ENCODE results near the gene SMURF2. TPM values are rescaled to one million over a fixed set of nuclear protein-coding genes. Genes with fewer than 3 reads are reported as not detected.
A peak's percentile ranks its signal among the peaks of the same experiment; 100 is the strongest.
"Not testable (repeated sequence)": the region's sequence is repeated elsewhere in the genome, so short reads cannot be mapped to it uniquely, and the experiment has no call there.

Gene SMURF2
- total and polyA plus RNA-seq, 7 experiments from 2014 or later: 8.8 to 35.7 (median 30.9) TPM

GRCh38 chr17:64617125-64617780 lies 44.9 kb downstream of the SMURF2 start:
- Mint-ChIP-seq H3K4me1 (peaks cover 7 to 52% (median 44%) of the 10 kb centered on the region in 7 donors), H3K27me3 (no peaks in the 10 kb centered on the region), H3K4me3 (no peak overlapping the region), H3K9me3 (no peaks in the 10 kb centered on the region), H3K36me3 (peaks cover 0 to 3% (median 0%) of the 10 kb centered on the region in 5 donors), H3K27ac (peak overlapping the region in 2 of 9 donors; percentile 37 to 68)
- CTCF ChIA-PET: no interaction called here
- Histone ChIP-seq H3K36me3 (ENCODE audit: control insufficient read depth in 2 of 3, insufficient read depth in 3 of 3, low read length in 3 of 3) (peaks cover 0 to 4% (median 0%) of the 10 kb centered on the region in 3 experiments), H3K4me3 (ENCODE audit: low read length) (no peak overlapping the region), H3K27me3 (ENCODE audit: control insufficient read depth in 2 of 2, insufficient read depth in 2 of 2, low read length in 2 of 2) (no peaks in the 10 kb centered on the region), H3K9me3 (ENCODE audit: control insufficient read depth in 2 of 3, low read length in 3 of 3) (no peaks in the 10 kb centered on the region), H3K27ac (ENCODE audit: low read depth, low read length) (no peak overlapping the region), H3K4me1 (ENCODE audit: control insufficient read depth in 2 of 2, insufficient read depth in 2 of 2, low read length in 2 of 2) (peaks cover 0 to 3% of the 10 kb centered on the region in 2 donors)
- intact Hi-C loops (cut with micrococcal nuclease): no loop called here
- POLR2A ChIA-PET: no interaction called here
- ATAC-seq (no peak), DNase-seq (no peak)

GRCh38 chr17:64615028-64615677 lies 47.0 kb downstream of the SMURF2 start:
- DNase-seq (no peak), ATAC-seq (no peak)
- Mint-ChIP-seq H3K27ac (peak overlapping the region in 3 of 9 donors; percentile 25 to 53 (median 27)), H3K9me3 (peaks cover 0 to 2% (median 0%) of the 10 kb centered on the region in 11 donors), H3K4me3 (peak overlapping the region in 4 of 10 donors; percentile 8 to 32 (median 14)), H3K36me3 (peaks cover 0 to 6% (median 0%) of the 10 kb centered on the region in 5 donors), H3K4me1 (peaks cover 7 to 52% (median 44%) of the 10 kb centered on the region in 7 donors), H3K27me3 (no peaks in the 10 kb centered on the region)
- Histone ChIP-seq H3K4me1 (ENCODE audit: control insufficient read depth in 2 of 2, insufficient read depth in 2 of 2, low read length in 2 of 2) (peaks cover 0 to 3% of the 10 kb centered on the region in 2 donors), H3K9me3 (ENCODE audit: control insufficient read depth in 2 of 3, low read length in 3 of 3) (no peaks in the 10 kb centered on the region), H3K4me3 (ENCODE audit: low read length) (no peak overlapping the region), H3K27me3 (ENCODE audit: control insufficient read depth in 2 of 2, insufficient read depth in 2 of 2, low read length in 2 of 2) (no peaks in the 10 kb centered on the region), H3K36me3 (ENCODE audit: control insufficient read depth in 2 of 3, insufficient read depth in 3 of 3, low read length in 3 of 3) (peaks cover 0 to 4% (median 0%) of the 10 kb centered on the region in 3 experiments), H3K27ac (ENCODE audit: low read depth, low read length) (no peak overlapping the region)
- CTCF ChIA-PET: no interaction called here
- intact Hi-C loops (cut with micrococcal nuclease): loop anchor here in 1 of 2 donors (2.0 kb wide), 1 partner anchor 14 kb away; no protein-coding TSS in a partner anchor
- POLR2A ChIA-PET: no interaction called here

GRCh38 chr17:64614266-64615027 lies 47.7 kb downstream of the SMURF2 start:
- Histone ChIP-seq H3K36me3 (ENCODE audit: control insufficient read depth in 2 of 3, insufficient read depth in 3 of 3, low read length in 3 of 3) (no peaks in the 10 kb centered on the region), H3K27ac (ENCODE audit: low read depth, low read length) (no peak overlapping the region), H3K4me3 (ENCODE audit: low read length) (no peak overlapping the region), H3K9me3 (ENCODE audit: control insufficient read depth in 2 of 3, low read length in 3 of 3) (no peaks in the 10 kb centered on the region), H3K4me1 (ENCODE audit: control insufficient read depth in 2 of 2, insufficient read depth in 2 of 2, low read length in 2 of 2) (peaks cover 0 to 3% of the 10 kb centered on the region in 2 donors), H3K27me3 (ENCODE audit: control insufficient read depth in 2 of 2, insufficient read depth in 2 of 2, low read length in 2 of 2) (no peaks in the 10 kb centered on the region)
- Mint-ChIP-seq H3K27ac (peak overlapping the region in 3 of 9 donors; percentile 1 to 52 (median 20)), H3K4me3 (peak overlapping the region in 3 of 10 donors; percentile 8 to 36 (median 28)), H3K36me3 (peaks cover 0 to 8% (median 0%) of the 10 kb centered on the region in 5 donors), H3K9me3 (peaks cover 0 to 3% (median 0%) of the 10 kb centered on the region in 11 donors), H3K27me3 (no peaks in the 10 kb centered on the region), H3K4me1 (peaks cover 8 to 59% (median 50%) of the 10 kb centered on the region in 7 donors)
- ChIA-PET POLR2A (interaction anchor here (0.8 kb wide), 1 partner anchor 15 kb away, joined by 3 read pairs; no protein-coding TSS in a partner anchor), CTCF (no interaction called here)
- intact Hi-C loops (cut with micrococcal nuclease): loop anchor here in 1 of 2 donors (2.0 kb wide), 1 partner anchor 14 kb away; no protein-coding TSS in a partner anchor
- DNase-seq (no peak), ATAC-seq (no peak)

- Mint-ChIP-seq H3K4me3 (no peak overlapping the region), H3K27ac (no peak overlapping the region), H3K36me3 (peaks cover 0 to 9% (median 0%) of the 10 kb centered on the region in 5 donors), H3K9me3 (peaks cover 0 to 4% (median 0%) of the 10 kb centered on the region in 11 donors), H3K4me1 (peaks cover 20 to 58% (median 51%) of the 10 kb centered on the region in 7 donors), H3K27me3 (no peaks in the 10 kb centered on the region)
- Histone ChIP-seq H3K27ac (ENCODE audit: low read depth, low read length) (no peak overlapping the region), H3K4me1 (ENCODE audit: control insufficient read depth in 2 of 2, insufficient read depth in 2 of 2, low read length in 2 of 2) (peaks cover 0 to 3% of the 10 kb centered on the region in 2 donors), H3K36me3 (ENCODE audit: control insufficient read depth in 2 of 3, insufficient read depth in 3 of 3, low read length in 3 of 3) (no peaks in the 10 kb centered on the region), H3K27me3 (ENCODE audit: control insufficient read depth in 2 of 2, insufficient read depth in 2 of 2, low read length in 2 of 2) (no peaks in the 10 kb centered on the region), H3K9me3 (ENCODE audit: control insufficient read depth in 2 of 3, low read length in 3 of 3) (no peaks in the 10 kb centered on the region), H3K4me3 (ENCODE audit: low read length) (no peak overlapping the region)
- ChIA-PET CTCF (no interaction called here), POLR2A (no interaction called here)
- intact Hi-C loops (cut with micrococcal nuclease): no loop called here
- ATAC-seq (no peak), DNase-seq (no peak)
These were observed 50.7 kb downstream of the SMURF2 start for GRCh38 chr17:64611369-64611768.

- H3K27me3 ChIP-seq (ENCODE audit: control insufficient read depth in 2 of 2, insufficient read depth in 2 of 2, low read length in 2 of 2); H3K27ac Mint-ChIP-seq; H3K27ac ChIP-seq (ENCODE audit: low read depth, low read length); H3K4me1 ChIP-seq (ENCODE audit: control insufficient read depth in 2 of 2, insufficient read depth in 2 of 2, low read length in 2 of 2); H3K9me3 Mint-ChIP-seq; H3K4me3 ChIP-seq (ENCODE audit: low read length); H3K4me3 Mint-ChIP-seq; H3K36me3 ChIP-seq (ENCODE audit: control insufficient read depth in 2 of 3, insufficient read depth in 3 of 3, low read length in 3 of 3); DNase-seq; intact Hi-C loops (cut with micrococcal nuclease); H3K27me3 Mint-ChIP-seq; POLR2A ChIA-PET; ATAC-seq; CTCF ChIA-PET; H3K9me3 ChIP-seq (ENCODE audit: control insufficient read depth in 2 of 3, low read length in 3 of 3); H3K36me3 Mint-ChIP-seq: not testable (repeated sequence)
- peaks cover 20 to 60% (median 54%) of the 10 kb centered on the region in 7 donors for H3K4me1 Mint-ChIP-seq
These were observed 51.9 kb downstream of the SMURF2 start for GRCh38 chr17:64610244-64610643.

- Histone ChIP-seq H3K4me3 (ENCODE audit: low read length) (no peak overlapping the region), H3K27me3 (ENCODE audit: control insufficient read depth in 2 of 2, insufficient read depth in 2 of 2, low read length in 2 of 2) (no peaks in the 10 kb centered on the region), H3K4me1 (ENCODE audit: control insufficient read depth in 2 of 2, insufficient read depth in 2 of 2, low read length in 2 of 2) (peaks cover 0 to 3% of the 10 kb centered on the region in 2 donors), H3K36me3 (ENCODE audit: control insufficient read depth in 2 of 3, insufficient read depth in 3 of 3, low read length in 3 of 3) (no peaks in the 10 kb centered on the region), H3K27ac (ENCODE audit: low read depth, low read length) (no peak overlapping the region), H3K9me3 (ENCODE audit: control insufficient read depth in 2 of 3, low read length in 3 of 3) (no peaks in the 10 kb centered on the region)
- H3K4me3 Mint-ChIP-seq: peak overlapping the region in 7 of 10 donors; percentile 0 to 10 (median 1)
- no peaks in the 10 kb centered on the region for H3K27me3 Mint-ChIP-seq
- ChIA-PET CTCF (no interaction called here), POLR2A (interaction anchor here (1.7 kb wide), 1 partner anchor 9 kb away, joined by 3 read pairs; no protein-coding TSS in a partner anchor)
- H3K36me3 Mint-ChIP-seq: peaks cover 0 to 9% (median 0%) of the 10 kb centered on the region in 5 donors
- DNase-seq (no peak), ATAC-seq (no peak)
- intact Hi-C loops (cut with micrococcal nuclease): no loop called here
- H3K27ac Mint-ChIP-seq: peak overlapping the region; percentile 2 to 75 (median 29)
- H3K9me3 Mint-ChIP-seq: peaks cover 0 to 4% (median 0%) of the 10 kb centered on the region in 11 donors
- H3K4me1 Mint-ChIP-seq: peaks cover 15 to 52% (median 45%) of the 10 kb centered on the region in 7 donors
These were observed 53.5 kb downstream of the SMURF2 start for GRCh38 chr17:64608571-64608981.

All from naive thymus-derived CD4-positive, alpha-beta T cell (primary cell).